NCI-H1417 (cell line): ENCODE results near the gene SLC22A23.
"Not testable (repeated sequence)": the region's sequence is repeated elsewhere in the genome, so short reads cannot be mapped to it uniquely, and the experiment has no call there.

Source experiments
- DNase-seq, 3 experiments: peaks; one replicate each; lab custom pipeline; 2025; lab: John Stamatoyannopoulos, UW

Gene SLC22A23

GRCh38 chr6:3384241-3385143 lies 72.4 kb downstream of the SLC22A23 start:
- DNase-seq: no peak

- no peak for DNase-seq
Observed at GRCh38 chr6:3383525-3383924, 73.3 kb downstream of the SLC22A23 start.

- DNase-seq: no peak
Observed at GRCh38 chr6:3382326-3383279, 74.2 kb downstream of the SLC22A23 start.

GRCh38 chr6:3381233-3381921 lies 75.5 kb downstream of the SLC22A23 start:
- no peak for DNase-seq

- DNase-seq: no peak
Observed at GRCh38 chr6:3380344-3381232, 76.3 kb downstream of the SLC22A23 start.

- peak in 1 of 3 experiments; percentile 6 for DNase-seq
Observed at GRCh38 chr6:3379482-3380060, 77.3 kb downstream of the SLC22A23 start.

GRCh38 chr6:3378808-3379207 lies 78.0 kb downstream of the SLC22A23 start:
- DNase-seq: not testable (repeated sequence)

- DNase-seq: not testable (repeated sequence)
Observed at GRCh38 chr6:3378398-3378782, 78.5 kb downstream of the SLC22A23 start.

GRCh38 chr6:3377536-3378397 lies 79.1 kb downstream of the SLC22A23 start:
- DNase-seq: no peak

- DNase-seq: no peak
Observed at GRCh38 chr6:3376893-3377535, 79.8 kb downstream of the SLC22A23 start.

GRCh38 chr6:3376064-3376463 lies 80.8 kb downstream of the SLC22A23 start:
- no peak for DNase-seq

GRCh38 chr6:3373597-3374203 lies 83.2 kb downstream of the SLC22A23 start:
- no peak for DNase-seq

GRCh38 chr6:3372912-3373554 lies 83.8 kb downstream of the SLC22A23 start:
- no peak for DNase-seq

GRCh38 chr6:3372184-3372846 lies 84.5 kb downstream of the SLC22A23 start:
- DNase-seq: no peak

GRCh38 chr6:3371222-3371949 lies 85.5 kb downstream of the SLC22A23 start:
- no peak for DNase-seq

GRCh38 chr6:3370361-3371221 lies 86.3 kb downstream of the SLC22A23 start:
- DNase-seq: no peak
